T1000 (cell line): ENCODE data around the gene UNKL.
"Not testable (repeated sequence)": the region's sequence is repeated elsewhere in the genome, so short reads cannot be mapped to it uniquely, and the experiment has no call there.

ENCODE experiments used
- DNase-seq: peaks from one replicate; lab custom pipeline; 2025; ENCODE audit warnings: mixed read lengths; lab: John Stamatoyannopoulos, UW

Gene UNKL

DNA sequence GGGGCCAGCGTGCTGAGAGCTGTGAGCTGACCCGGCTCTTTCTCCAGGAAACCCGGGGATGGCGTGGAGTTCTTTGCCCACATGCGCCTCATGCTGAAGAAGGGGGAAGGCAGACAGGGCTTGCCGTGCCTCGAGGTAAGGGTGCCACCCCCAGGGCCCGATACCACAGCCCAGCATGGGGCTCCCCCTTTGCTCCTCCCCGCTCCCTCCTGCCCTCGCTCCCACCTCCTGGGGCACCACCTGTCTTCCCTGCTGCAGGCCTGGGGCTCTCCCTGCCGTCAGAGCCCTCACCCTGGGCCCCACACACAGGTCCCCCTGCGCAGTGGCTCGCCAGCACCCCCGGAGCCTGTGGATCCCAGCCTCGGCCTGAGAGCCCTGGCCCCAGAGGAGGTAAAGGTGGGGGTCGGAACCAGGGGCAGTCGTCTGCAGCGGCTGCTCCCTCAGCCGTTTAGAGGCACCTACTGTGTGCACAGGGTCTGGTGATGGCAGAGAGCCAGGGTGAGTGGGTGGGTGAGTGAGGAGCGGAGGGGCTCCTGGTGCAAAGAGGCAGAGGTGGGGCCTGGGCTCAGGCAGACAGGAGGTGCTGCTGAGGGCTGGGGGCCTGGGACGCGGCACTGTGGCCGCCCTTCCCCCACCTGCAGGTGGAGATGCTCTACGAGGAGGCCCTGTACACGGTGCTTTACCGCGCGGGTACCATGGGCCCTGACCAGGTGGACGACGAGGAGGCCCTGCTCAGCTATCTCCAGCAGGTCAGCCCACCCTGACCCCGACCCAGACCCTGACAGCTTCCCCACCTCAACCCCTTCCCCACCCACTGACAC, 75.4 kb downstream of the UNKL start:
- DNase-seq: no peak

DNA sequence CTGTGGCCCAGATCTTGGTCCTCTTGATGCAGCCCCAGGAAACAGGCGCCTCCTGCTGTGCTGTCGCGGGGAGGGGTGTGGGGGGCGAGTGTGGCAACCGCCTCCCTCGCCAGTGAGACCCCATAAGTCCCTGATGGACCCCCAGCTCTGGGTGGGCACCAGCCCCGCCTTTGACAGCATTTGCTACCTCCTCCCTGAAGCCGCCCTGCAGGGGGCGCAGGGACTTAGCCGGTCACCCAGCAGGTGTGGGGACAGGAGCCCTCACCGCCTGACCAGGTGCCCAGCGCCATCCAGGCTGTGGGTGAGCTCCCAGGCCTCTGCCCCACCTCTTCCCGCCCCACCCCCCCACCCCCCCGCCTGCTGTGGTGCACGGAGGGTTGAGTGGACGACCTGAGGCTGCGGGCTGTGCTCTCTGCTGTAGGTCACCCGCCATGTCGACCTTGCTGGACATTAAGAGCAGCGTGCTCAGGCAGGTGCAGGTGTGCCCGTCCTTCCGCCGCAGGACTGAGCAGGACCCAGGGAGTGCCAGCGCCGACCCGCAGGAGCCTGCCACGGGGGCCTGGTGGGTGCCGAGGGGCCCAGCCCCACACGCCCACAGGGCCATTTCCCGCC, 76.3 kb downstream of the UNKL start:
- DNase-seq: no peak

DNA sequence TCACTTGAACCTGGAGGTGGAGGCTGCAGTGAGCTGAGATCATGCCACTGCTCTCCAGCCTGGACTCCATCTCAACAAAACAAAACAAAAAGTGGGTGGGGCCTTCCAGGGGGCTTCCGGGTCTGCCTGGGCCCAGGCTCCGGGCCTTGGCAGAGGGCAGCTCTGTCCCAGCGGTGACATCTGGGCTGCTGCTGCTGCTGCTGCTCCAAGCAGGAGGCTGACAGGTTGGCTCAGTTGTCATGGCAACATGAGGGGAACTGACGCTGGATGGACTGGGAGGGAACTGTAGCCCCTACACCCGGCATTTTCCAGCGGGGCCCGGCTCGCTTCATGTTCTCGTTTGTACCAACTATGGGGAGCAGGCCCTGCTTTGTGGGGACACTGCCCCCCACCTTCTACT, 77.0 kb downstream of the UNKL start:
- no peak for DNase-seq

DNA sequence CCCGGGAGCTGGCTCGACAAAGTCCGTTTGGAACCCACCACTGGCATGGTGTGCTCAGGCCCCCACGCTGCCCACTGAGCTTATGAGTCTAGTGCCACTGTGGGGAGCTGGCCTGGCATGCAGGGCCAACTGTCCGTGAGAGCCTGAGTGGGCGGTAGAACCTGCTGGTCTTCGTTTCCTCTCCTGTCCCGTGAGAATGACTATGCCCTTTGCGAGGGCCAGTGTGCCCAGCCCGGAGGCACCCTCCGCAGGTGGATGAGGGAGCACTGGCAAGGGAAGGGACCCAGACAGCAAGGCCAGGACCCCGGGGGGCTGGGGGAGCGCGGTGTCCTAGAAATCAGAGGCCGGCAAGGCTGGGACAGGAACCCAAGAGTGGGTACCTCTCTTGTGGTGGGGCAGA, 77.9 kb downstream of the UNKL start:
- no peak for DNase-seq

- DNase-seq: no peak
These were observed 78.5 kb downstream of the UNKL start for GRCh38 chr16:1335996-1336395.

DNA sequence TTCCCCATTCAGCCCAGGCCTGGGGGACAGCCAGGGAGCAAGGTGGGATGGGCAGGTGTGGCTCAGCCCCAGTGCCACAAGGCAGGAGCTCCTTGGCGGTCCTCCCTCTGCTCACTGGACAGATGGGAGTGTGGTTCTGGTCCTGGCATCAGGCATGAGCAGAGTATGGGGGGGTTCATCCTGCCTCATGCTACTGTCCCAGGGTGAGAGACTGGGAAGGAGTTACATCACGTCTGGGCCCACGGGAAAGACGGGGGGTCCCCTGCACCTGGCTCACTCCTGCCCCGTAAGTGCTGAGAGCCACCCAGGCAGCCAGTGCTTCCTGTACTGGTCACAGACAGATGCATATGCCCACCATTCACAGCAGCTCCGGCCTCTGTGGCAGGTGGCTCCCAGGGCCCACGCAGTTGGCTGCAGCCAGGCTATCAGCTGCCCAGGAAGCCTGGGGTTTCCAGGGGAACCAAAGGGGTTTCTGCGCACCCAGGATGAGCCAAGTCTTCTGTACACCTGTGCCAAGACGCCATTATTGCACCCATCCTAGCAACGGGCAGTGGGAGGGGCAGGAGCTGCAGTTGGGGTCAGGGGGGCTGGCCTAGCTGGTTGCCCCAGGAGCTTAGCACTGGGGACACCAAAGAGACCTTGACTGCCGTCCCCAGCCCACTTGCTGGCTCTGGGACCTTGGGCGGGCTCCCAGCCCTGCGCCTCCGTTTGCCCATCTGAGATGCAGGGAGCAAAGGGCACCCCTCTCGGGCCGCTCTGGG, 79.1 kb downstream of the UNKL start:
- DNase-seq: no peak

DNA sequence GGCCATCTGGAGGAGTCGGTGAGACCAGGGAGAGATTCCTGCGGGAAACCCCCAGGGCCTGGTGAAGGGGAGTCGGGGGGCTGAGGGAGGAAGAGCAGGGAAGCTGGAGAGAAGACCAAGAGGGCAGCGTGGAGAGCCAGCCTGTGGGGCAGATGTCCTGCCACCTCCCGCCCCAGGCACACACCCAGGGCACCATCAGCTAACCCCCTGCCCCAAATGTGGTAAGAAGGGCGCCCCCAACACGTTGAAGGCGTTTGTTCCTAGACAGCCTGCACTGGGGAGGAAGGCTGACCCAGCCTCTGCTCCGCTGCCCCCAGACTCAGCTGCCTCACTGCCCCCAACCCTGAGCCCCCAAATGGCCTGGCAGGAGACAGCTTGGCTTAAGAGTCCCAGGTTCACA, 79.8 kb downstream of the UNKL start:
- no peak for DNase-seq

- DNase-seq: no peak
These were observed 80.4 kb downstream of the UNKL start for GRCh38 chr16:1333854-1334700.

GRCh38 chr16:1333149-1333812, 81.2 kb downstream of the UNKL start, which contains the start of gene BAIAP3:
BAIAP3 (plus strand) TSS chr16:1333645; CDS start chr16:1338550, 4,905 bp downstream.
- no peak for DNase-seq

DNA sequence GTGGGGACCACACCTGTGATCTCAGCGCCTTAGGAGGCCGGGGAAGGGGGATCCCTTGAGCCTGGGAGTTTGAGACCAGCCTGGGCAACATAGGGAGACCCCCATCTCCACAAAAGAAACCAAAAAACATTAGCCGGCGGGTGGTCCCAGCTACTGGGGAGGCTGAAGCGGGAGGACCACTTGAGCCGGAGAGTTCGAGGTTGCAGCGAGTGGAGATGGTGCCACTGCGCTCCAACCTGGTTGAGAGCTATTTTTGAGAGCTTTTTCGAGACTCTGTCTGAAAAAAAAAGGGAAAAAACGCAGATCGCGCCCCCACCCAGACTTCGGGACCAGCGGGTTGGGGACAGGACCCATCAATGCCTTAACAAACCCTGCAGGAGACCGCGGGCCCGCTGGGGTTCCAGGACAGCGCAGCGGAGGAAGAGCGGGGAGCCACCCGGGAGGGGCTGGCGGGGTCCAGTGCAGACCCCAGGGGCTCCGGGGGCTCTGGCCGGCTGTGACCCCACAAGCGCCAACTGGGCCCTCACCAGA, 81.8 kb downstream of the UNKL start:
- no peak for DNase-seq

DNA sequence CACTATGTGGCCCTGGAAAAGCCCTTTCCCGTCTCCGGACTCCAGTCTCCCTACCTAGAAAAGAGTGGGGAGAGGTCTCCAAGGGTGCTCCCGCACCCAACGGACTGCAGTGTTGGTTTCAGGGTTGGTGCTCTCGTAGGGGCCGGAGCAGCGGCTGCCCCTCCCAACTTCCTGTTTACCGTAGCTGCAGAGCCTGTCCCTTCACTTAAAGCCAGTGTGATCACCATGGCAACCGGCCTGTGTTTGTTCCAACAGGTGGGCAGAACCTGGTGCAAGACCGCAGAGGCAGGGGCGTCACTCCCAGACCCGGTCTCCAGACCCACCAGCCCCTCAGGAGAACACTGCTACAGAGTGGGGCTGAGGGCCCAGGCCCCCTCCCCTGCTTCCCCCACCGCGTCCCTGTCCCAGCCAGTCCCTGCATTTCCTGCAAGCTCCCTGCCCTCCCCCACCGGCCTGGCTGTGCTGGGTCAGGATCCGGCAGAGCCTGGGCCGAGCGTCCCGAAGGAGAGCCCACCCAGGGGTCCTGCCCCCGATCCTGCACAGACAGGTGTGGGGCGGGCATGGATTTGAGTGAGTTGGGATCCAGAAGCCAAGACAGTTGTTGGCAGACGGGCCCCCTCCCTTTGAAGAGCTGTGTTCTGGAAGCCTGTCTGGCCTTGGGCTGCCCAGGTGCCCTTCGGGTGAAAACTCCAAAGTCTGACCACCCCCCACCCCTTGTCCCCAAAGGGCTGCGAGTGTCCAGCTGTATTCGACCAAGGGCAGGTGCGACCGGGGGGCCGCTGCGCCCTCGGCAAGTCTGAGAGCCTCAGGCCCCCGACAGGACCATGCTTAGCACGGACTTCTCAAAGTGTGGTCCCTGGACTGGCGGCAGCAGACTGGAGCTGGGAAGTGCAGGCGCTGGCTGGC, 82.5 kb downstream of the UNKL start:
- DNase-seq: peak; percentile 31

DNA sequence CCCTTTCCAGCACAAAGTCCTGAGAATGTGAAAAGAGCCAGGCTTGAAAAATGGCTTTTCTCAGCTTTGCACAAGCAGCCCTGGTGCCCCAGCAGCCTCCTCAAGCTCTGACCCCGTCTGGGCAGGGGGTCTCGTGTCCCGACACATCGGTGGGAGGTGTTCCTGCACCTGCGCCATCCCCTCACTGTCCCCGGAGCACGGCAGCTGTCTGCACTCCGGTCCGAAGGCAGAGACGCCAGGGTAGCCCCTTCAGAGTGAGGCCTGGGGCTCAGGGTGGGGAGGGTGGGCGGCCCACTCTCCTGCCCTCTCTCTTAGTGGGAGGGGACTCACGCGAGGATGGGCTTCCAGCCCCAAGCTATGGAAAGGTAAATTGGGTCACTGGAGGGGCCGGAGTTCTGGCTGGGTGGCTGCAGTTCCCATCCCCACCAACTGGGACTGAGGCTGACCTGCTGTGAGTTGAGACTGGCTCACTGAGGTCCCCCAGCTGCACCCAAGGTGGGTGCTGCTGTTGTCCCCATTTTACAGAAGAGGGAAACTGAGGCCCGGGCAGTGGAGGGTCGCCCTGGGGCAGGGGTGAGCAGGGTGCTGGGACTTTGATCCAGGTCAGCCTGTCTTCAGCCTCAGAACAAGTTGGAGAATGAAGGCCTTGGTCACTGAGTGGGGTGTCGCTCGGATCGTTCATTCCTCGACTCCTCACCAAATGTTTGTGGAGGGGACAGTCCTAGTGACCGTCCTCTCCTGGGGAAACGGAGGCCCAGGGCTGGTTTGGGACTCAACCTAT, 83.4 kb downstream of the UNKL start:
- DNase-seq: no peak

DNA sequence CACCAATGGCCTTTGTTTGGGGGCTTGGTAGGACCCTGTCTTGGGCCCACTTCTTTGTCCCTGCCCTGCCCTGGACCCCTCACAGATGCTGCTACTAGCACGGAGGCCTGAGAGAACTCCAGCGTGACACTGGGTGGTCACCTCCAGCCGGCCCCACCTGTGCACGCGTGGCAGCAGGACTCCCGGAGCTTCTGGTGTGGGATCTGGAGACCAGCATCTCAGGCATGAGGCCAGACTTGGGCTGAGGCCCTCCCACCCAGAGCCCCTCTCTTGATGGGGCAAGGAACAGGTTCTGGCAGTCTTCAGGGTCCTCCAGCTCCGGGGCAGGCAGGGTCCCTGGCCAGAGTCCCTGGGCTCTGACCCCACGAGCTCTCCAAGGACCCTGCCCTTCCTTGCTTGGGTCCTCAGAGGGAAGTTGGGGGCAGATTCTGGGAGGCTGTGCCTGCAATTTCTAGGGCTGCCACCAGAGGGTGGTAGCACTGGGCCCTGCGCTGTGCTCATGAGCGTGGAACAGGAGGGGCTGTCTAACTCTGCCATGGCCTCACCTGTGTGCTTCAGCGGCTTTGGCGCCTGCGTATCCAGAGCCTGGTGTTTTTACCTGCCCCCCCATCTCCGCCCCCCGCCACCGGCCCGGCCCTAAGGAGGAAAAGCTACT, 84.1 kb downstream of the UNKL start:
- no peak for DNase-seq

DNA sequence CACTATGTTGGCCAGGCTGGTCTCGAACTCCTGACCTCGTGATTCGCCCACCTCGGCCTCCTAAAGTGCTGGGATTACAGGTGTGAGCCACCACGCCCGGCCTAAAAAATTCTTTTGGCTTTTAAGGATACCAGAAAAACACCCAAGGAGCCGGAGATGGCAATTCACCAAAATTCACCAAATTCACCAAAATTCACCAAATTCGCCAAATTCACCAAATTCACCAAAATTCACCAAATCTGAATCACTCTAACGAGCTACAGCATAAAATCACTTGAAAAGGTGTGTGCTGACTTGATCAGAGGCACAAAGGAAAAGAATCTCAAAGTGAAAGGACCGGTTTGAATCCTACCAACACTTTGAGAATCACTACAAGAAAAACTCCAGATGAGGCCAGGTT, 85.5 kb downstream of the UNKL start:
- DNase-seq: not testable (repeated sequence)

DNA sequence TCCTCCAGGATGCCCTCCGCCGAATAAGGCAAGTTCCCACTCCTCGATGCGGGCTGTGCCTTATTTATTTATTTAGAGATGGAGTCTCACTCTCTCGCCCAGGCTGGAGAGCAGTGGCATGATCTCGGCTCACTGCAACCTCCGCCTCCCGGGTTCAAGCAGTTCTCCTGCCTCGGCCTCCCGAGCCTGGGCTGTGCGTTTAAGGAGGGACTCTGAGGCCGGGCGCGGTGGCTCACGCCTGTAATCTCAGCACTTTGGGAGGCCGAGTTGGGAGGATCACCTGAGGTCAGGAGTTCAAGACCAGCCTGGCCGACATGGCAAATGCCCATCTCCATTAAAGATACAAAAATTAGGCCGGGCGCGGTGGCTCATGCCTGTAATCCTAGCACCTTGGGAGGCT, 86.4 kb downstream of the UNKL start:
- not testable (repeated sequence) for DNase-seq

GRCh38 chr16:1327619-1327947, 86.9 kb downstream of the UNKL start:
- DNase-seq: no peak

DNA sequence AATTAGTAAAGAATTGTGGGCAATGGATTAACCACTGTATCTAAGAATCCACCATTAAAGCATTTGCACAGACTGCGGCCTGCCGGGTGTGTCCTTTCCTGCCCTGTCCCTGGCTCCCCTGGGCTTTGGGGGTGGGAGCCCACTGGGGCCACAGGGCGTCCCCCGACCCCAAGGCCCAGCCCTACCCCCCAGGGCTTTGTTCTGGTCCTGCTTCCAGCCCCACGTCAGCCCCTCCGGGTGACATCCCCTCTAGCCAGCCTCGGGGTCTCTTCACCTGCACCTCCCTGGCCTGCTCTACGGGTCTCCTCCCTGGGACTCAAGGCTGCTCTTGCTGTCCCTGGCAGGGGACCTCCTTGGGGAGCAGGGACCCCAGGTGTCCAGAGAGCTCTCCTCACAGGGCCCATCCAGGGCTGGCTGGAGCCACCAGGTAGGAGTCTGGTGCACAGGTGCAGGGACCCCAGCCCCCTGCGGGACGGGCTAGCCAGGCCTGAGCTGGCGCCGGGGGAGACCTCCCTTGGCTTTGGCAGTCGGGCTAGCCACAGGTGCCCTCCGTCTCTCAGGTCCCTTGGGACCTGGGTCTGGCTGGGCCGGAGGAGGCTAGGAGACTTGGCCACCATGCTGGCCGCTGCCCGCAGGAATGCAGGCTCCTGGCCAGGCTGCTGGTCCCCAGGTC, 87.4 kb downstream of the UNKL start:
- DNase-seq: no peak

DNA sequence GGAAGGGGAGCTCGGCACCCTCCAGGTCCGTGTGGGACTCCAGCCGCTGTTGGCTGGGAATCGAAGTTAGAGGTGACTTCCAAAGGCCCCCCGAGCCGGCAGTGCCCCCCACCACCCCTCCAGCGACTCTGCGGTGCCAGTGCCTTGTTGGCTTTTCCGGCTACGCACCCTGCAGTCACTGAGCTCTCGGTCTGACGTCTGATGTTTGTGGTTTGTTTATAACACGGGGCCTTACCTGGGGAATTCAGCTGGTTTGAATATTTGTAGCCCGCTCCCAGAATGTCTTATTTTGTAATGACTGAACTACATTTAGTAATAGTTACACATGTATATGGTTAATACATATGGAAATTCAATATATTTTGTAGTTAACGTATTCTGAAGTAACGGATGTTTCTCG, 88.1 kb downstream of the UNKL start:
- DNase-seq: no peak
